H1 (cell line): ENCODE results near the gene TGM2. TPM values are rescaled to one million over a fixed set of nuclear protein-coding genes. Genes with fewer than 3 reads are reported as not detected.
A peak's percentile ranks its signal among the peaks of the same experiment; 100 is the strongest.

Source experiments
- CTCF ChIA-PET: fragments of 300-600 bp; sonication (Branson Sonifier 250); formaldehyde crosslinking; loops from one replicate; lab custom pipeline; 2021; ENCODE audit not compliant: partially characterized antibody; lab: Charles Lee
- POLR2A ChIA-PET: fragments of 300-600 bp; sonication (Branson Sonifier 250); formaldehyde crosslinking; loops from one replicate; lab custom pipeline; 2021; ENCODE audit warnings: inconsistent platforms; ENCODE audit not compliant: partially characterized antibody; lab: Charles Lee
- DNase-seq, 2 experiments: peaks; one replicate each; pipeline versions ENCODE4 v3.0.0 to v3.0.0-alpha.2; 2010 to 2022; ENCODE audit warnings: low spot score in 2 of 2, low read depth in 1 of 2, mixed read lengths in 1 of 2
- FAIRE-seq: peaks from 2 replicates; lab custom pipeline; 2011; peaks lifted over from hg19 to GRCh38; lab: Jason Lieb, UNC
- H2AFZ ChIP-seq: 2 replicates; pipeline ENCODE4 v1.8.1; 2012; ENCODE audit warnings: low read length, inconsistent platforms
- H2AK5ac ChIP-seq: 2 replicates; pipeline ENCODE4 v1.6.1; 2013; ENCODE audit warnings: low read depth, low read length
- H2BK120ac ChIP-seq: replicated peaks from 2 replicates; pipeline ENCODE3; 2013; ENCODE audit warnings: low read depth, low read length, inconsistent platforms
- H2BK12ac ChIP-seq: 2 replicates; pipeline ENCODE4 v1.6.1; 2013; ENCODE audit warnings: low read depth, low read length
- H2BK15ac ChIP-seq: 2 replicates; pipeline ENCODE4 v1.6.1; 2013; ENCODE audit warnings: low read length
- H2BK20ac ChIP-seq: 2 replicates; pipeline ENCODE4 v1.6.1; 2013; ENCODE audit warnings: low read length
- H2BK5ac ChIP-seq: 2 replicates; pipeline ENCODE4 v1.6.1; 2013; ENCODE audit warnings: low read depth, low read length
- H3K14ac ChIP-seq: 2 replicates; pipeline ENCODE4 v1.6.1; 2013; ENCODE audit warnings: inconsistent platforms; ENCODE audit not compliant: insufficient read length
- H3K18ac ChIP-seq: 2 replicates; pipeline ENCODE4 v1.6.1; 2013; ENCODE audit warnings: low read length; ENCODE audit errors: extremely low read depth
- H3K23ac ChIP-seq: 2 replicates; pipeline ENCODE4 v1.6.1; 2013; ENCODE audit warnings: inconsistent platforms; ENCODE audit not compliant: insufficient read length
- H3K23me2 ChIP-seq: 2 replicates; pipeline ENCODE4 v1.6.1; 2013; ENCODE audit warnings: low read depth, low read length
- H3K27ac ChIP-seq: 2 replicates; pipeline ENCODE4 v1.6.1; 2011; ENCODE audit warnings: low read depth, low read length, inconsistent platforms
- H3K27me3 ChIP-seq, 4 experiments: replicated peaks in 1 of 4; 1 replicate in 1 of 4; 2 replicates in 3 of 4; pipeline versions ENCODE4 v1.6.1 to v1.8.1; 2011 to 2013; ENCODE audit warnings: low read length in 3 of 4, mild to moderate bottlenecking in 3 of 4, inconsistent platforms in 2 of 4, mixed read lengths in 2 of 4, moderate library complexity in 1 of 4; ENCODE audit not compliant: control insufficient read depth in 3 of 4, insufficient read depth in 3 of 4; ENCODE audit errors: extremely low read depth in 1 of 4
- H3K36me3 ChIP-seq, 4 experiments: 2 replicates each; pipeline versions ENCODE4 v1.6.1 to v1.8.1; 2011 to 2013; ENCODE audit warnings: mild to moderate bottlenecking in 4 of 4, low read length in 3 of 4, moderate library complexity in 2 of 4, control low read depth in 1 of 4, inconsistent platforms in 1 of 4; ENCODE audit not compliant: insufficient read depth in 4 of 4, control insufficient read depth in 2 of 4
- H3K4ac ChIP-seq: replicated peaks from 2 replicates; pipeline ENCODE3; 2013; ENCODE audit warnings: low read length, low read depth, mixed read lengths, inconsistent platforms; ENCODE audit not compliant: insufficient read length
- H3K4me1 ChIP-seq, 4 experiments: replicated peaks in 1 of 4; 1 replicate in 1 of 4; 2 replicates in 3 of 4; pipeline versions ENCODE4 v1.6.1 to v1.8.1; 2011 to 2013; ENCODE audit warnings: low read length in 3 of 4, inconsistent platforms in 2 of 4, mixed read lengths in 1 of 4; ENCODE audit not compliant: insufficient read depth in 4 of 4, control insufficient read depth in 3 of 4
- H3K4me2 ChIP-seq, 2 experiments: 2 replicates each; pipeline versions ENCODE4 v1.6.1 to v1.8.1; 2011 to 2013; ENCODE audit warnings: low read depth in 2 of 2, low read length in 2 of 2, control low read depth in 1 of 2, inconsistent platforms in 1 of 2, mild to moderate bottlenecking in 1 of 2; ENCODE audit not compliant: insufficient read depth in 1 of 2
- H3K4me3 ChIP-seq, 4 experiments: fragments of 200-600, 300-600 bp in 1 of 4; sonication (generic), shearing (Covaris generic), sonication (Bioruptor Twin) in 1 of 4; 2 replicates each; pipeline versions ENCODE4 v1.5.1 to v1.8.1; 2011 to 2016; ENCODE audit warnings: low read length in 4 of 4, low read depth in 3 of 4, control low read depth in 2 of 4, inconsistent platforms in 2 of 4, mild to moderate bottlenecking in 2 of 4, mixed read lengths in 1 of 4, moderate library complexity in 1 of 4; ENCODE audit not compliant: insufficient read depth in 2 of 4; ENCODE audit errors: extremely low read depth in 1 of 4
- H3K56ac ChIP-seq: replicated peaks from 2 replicates; pipeline ENCODE3; 2013; ENCODE audit warnings: low read depth, mild to moderate bottlenecking, mixed read lengths, low read length, inconsistent platforms; ENCODE audit not compliant: insufficient read length
- H3K79me1 ChIP-seq: 2 replicates; pipeline ENCODE4 v1.6.1; 2013; ENCODE audit warnings: low read depth, low read length, control low read depth
- H3K79me2 ChIP-seq, 2 experiments: 2 replicates each; pipeline versions ENCODE4 v1.6.1 to v1.8.1; 2012 to 2013; ENCODE audit warnings: low read length in 2 of 2, mild to moderate bottlenecking in 2 of 2, inconsistent platforms in 1 of 2; ENCODE audit not compliant: insufficient read depth in 2 of 2, control insufficient read depth in 1 of 2
- H3K9ac ChIP-seq, 4 experiments: replicated peaks in 1 of 4; 1 replicate in 1 of 4; 2 replicates in 3 of 4; pipeline versions ENCODE4 v1.6.1 to v1.8.1; 2011 to 2013; ENCODE audit warnings: low read depth in 3 of 4, low read length in 3 of 4, control low read depth in 2 of 4, mild to moderate bottlenecking in 2 of 4, moderate library complexity in 2 of 4, inconsistent platforms in 1 of 4; ENCODE audit errors: extremely low read depth in 1 of 4
- H3K9me3 ChIP-seq, 2 experiments: 2 replicates each; pipeline versions ENCODE4 v1.6.1 to v1.8.1; 2012 to 2013; ENCODE audit warnings: mild to moderate bottlenecking in 2 of 2, moderate library complexity in 2 of 2, control low read depth in 1 of 2, inconsistent platforms in 1 of 2, low read depth in 1 of 2, low read length in 1 of 2, mixed read lengths in 1 of 2; ENCODE audit not compliant: insufficient read depth in 2 of 2
- H4K20me1 ChIP-seq, 2 experiments: replicated peaks in 1 of 2; 2 replicates each; pipeline versions ENCODE3 to v1.8.1; 2011 to 2013; ENCODE audit warnings: inconsistent platforms in 2 of 2, low read length in 2 of 2, mild to moderate bottlenecking in 1 of 2; ENCODE audit not compliant: insufficient read depth in 2 of 2, control insufficient read depth in 1 of 2
- H4K5ac ChIP-seq: 2 replicates; pipeline ENCODE4 v1.6.1; 2013; ENCODE audit warnings: low read length, low read depth, mixed read lengths, inconsistent platforms; ENCODE audit not compliant: insufficient read length
- H4K8ac ChIP-seq: 2 replicates; pipeline ENCODE4 v1.8.0; 2013; ENCODE audit warnings: mild to moderate bottlenecking, moderate library complexity, low read length, inconsistent platforms; ENCODE audit not compliant: insufficient read depth; ENCODE audit errors: extremely low read depth
- H4K91ac ChIP-seq: replicated peaks from 2 replicates; pipeline ENCODE3; 2013; ENCODE audit warnings: low read length, mixed read lengths, inconsistent platforms; ENCODE audit not compliant: insufficient read length
- EGR1 ChIP-seq: IDR thresholded peaks from 2 replicates; pipeline ENCODE4 v1.6.1; 2011; ENCODE audit warnings: low read depth, low read length, borderline replicate concordance
- KDM1A ChIP-seq: fragments of 200-600, 300-600 bp; sonication (generic); IDR thresholded peaks from 2 replicates; pipeline ENCODE4 v1.7.1; 2016; ENCODE audit warnings: mild to moderate bottlenecking, low read length, borderline replicate concordance
- KDM5A ChIP-seq: fragments of 200-600 bp; IDR thresholded peaks from 2 replicates; pipeline ENCODE4 v1.7.1; 2012; ENCODE audit warnings: mild to moderate bottlenecking, low read length, inconsistent platforms, mixed read lengths
- WGBS, 2 experiments: shearing (Covaris generic) in 1 of 2; methylation state at CpG; one replicate each; pipeline versions ENCODE4 v1.1.6 to v1.1.7; 2013 to 2015; ENCODE audit warnings: low lambda C conversion rate in 2 of 2, mixed read lengths in 2 of 2, inconsistent platforms in 1 of 2, low coverage in 1 of 2, missing lambda C conversion rate in 1 of 2; ENCODE audit not compliant: insufficient replicate concordance in 2 of 2, insufficient coverage in 1 of 2, insufficient read length in 1 of 2; ENCODE audit errors: extremely low coverage in 1 of 2, missing lambda C conversion rate in 1 of 2; 5-methylcytosine and 5-hydroxymethylcytosine counted together
- polyA plus RNA-seq, 7 experiments: library from polyadenylated mRNA; depleted of rRNA in 3 of 7; stranded (reverse) in 5 of 7; unstranded in 2 of 7; fragments of >200 nt in 5 of 7; fragments of 200-250 nt in 2 of 7; gene quantifications; 1 replicate in 5 of 7; 2 replicates in 1 of 7; 4 replicates in 1 of 7; pipeline versions ENCODE4 v1.2.1 to v1.2.3, GENCODE V29; 2011 to 2013; ENCODE audit warnings: missing spikeins in 2 of 7, mixed read lengths in 2 of 7
- total RNA-seq: library from RNA; stranded (reverse); fragmentation: NEBNext Ultra II Directional; extraction: Animal tissue kit (Norgen Biotek cat#: 25700); gene quantifications from 2 replicates; pipeline ENCODE4 v1.2.1, GENCODE V29; 2021

Gene TGM2
- total and polyA plus RNA-seq, 2 of the 8 experiments (the other 6 are each of a cell fraction or from before 2014, with no cell fraction given): 0.86 to 1.0 TPM

- Histone ChIP-seq H3K23ac (no peak overlapping the region), H4K91ac (no peak overlapping the region), H3K79me2 (no peaks in the 10 kb centered on the region), H2BK120ac (no peak overlapping the region), H3K4me2 (no peak overlapping the region), H3K9me3 (no peaks in the 10 kb centered on the region), H3K9ac (no peak overlapping the region), H2BK15ac (no peak overlapping the region), H3K23me2 (no peaks in the 10 kb centered on the region), H4K8ac (no peak overlapping the region), H3K14ac (no peak overlapping the region), H3K27ac (no peak overlapping the region), H2BK5ac (no peak overlapping the region), H3K36me3 (no peaks in the 10 kb centered on the region), H3K4me3 (no peak overlapping the region), H2AK5ac (no peak overlapping the region), H3K18ac (no peak overlapping the region), H2AFZ (no peak overlapping the region), H2BK12ac (no peak overlapping the region), H4K5ac (no peak overlapping the region), H2BK20ac (no peak overlapping the region), H4K20me1 (no peaks in the 10 kb centered on the region), H3K56ac (no peak overlapping the region), H3K79me1 (no peaks in the 10 kb centered on the region), H3K4ac (no peak overlapping the region), H3K4me1 (no peaks in the 10 kb centered on the region), H3K27me3 (no peaks in the 10 kb centered on the region)
- DNase-seq (no peak), FAIRE-seq (no peak)
- ChIA-PET CTCF (interaction anchor here (0.7 to 5.2 kb wide), 6 partner anchors 8 to 102 kb away, joined by 3 to 18 read pairs (median 4); no protein-coding TSS in a partner anchor), POLR2A (no interaction called here)
- peak; percentile 33; the same call in 1 of the 2 replicates for TF ChIP-seq KDM1A
- TF ChIP-seq KDM5A: no peak
- TF ChIP-seq EGR1: no peak
- 89% methylated on average over 5 of the region's 5 CpGs; no CpG with 5 or more reads in 1 of the 2 experiments for WGBS, 2 experiments
These were observed 5.5 kb downstream of the TGM2 start for GRCh38 chr20:38159566-38159956.
